Pancreas (tissue), 10 donors: Measurements from ENCODE around the gene CREBL2. TPM values are rescaled to one million over a fixed set of nuclear protein-coding genes. Genes with fewer than 3 reads are reported as not detected.
"Not testable (repeated sequence)": the region's sequence is repeated elsewhere in the genome, so short reads cannot be mapped to it uniquely, and the experiment has no call there.

ENCODE experiments used
- ATAC-seq, 4 donors: fragments of 200-7000 bp; cut with Tn5 transposase; one replicate each; pipeline versions ENCODE4 v1.8.0 to v1.9.1; 2020; ENCODE audit warnings: mild to moderate bottlenecking in 4 of 4, moderate library complexity in 4 of 4
- DNase-seq, 6 donors: peaks; one replicate each; pipeline ENCODE4 v3.0.0-alpha.2; 2020
- FAIRE-seq: peaks from 2 replicates; lab custom pipeline; 2012; peaks lifted over from hg19 to GRCh38; lab: Jason Lieb, UNC
- H3K27ac ChIP-seq, 4 donors: fragments of 200-600 bp; sonication (generic); 1 replicate in 3 of 4; 2 replicates in 1 of 4; pipeline versions ENCODE4 v1.5.0 to v1.8.0; 2020
- H3K27me3 ChIP-seq, 4 donors: fragments of 200-600 bp; one replicate each; pipeline ENCODE4 v1.8.0; 2021
- H3K36me3 ChIP-seq, 3 donors: fragments of 200-600 bp; sonication (generic) in 1 of 3; one replicate each; pipeline versions ENCODE4 v1.5.0 to v1.8.0; 2020 to 2021
- H3K4me1 ChIP-seq, 3 donors: fragments of 200-600 bp; one replicate each; pipeline ENCODE4 v1.8.0; 2021
- H3K4me3 ChIP-seq, 4 donors: fragments of 200-600 bp; sonication (generic) in 2 of 4; one replicate each; pipeline versions ENCODE4 v1.5.0 to v1.8.0; 2020 to 2021
- H3K9me3 ChIP-seq, 4 donors: fragments of 200-600 bp; one replicate each; pipeline ENCODE4 v1.8.0; 2021
- CTCF ChIP-seq, 4 donors: fragments of 200-600 bp; sonication (generic) in 3 of 4; IDR thresholded peaks; one replicate each; pipeline versions ENCODE4 v1.5.0 to v1.8.0; 2021; ENCODE audit warnings: antibody characterized with exemption in 4 of 4
- WGBS, 2 donors: extraction: QIAGEN DNeasy Blood & Tissue Kit; methylation state at CpG; one replicate each; pipeline ENCODE4 v1.1.7; 2013; 5-methylcytosine and 5-hydroxymethylcytosine counted together
- intact Hi-C, 3 donors: fragments of 100-400 bp; cut with DNase I; formaldehyde crosslinking; loops; one replicate each; pipeline versions ENCODE4 v1.11.1 to v1.14.2; 2022
- polyA plus RNA-seq, 2 donors: library from polyadenylated mRNA; stranded (reverse); fragments of 200-250 nt; gene quantifications; one replicate each; pipeline ENCODE4 v1.2.3, GENCODE V29; 2013
- total RNA-seq, 6 donors: library from RNA; stranded (reverse); fragmentation: NEBNext Ultra II Directional in 4 of 6; extraction: Animal tissue kit (Norgen Biotek cat#: 25700) in 4 of 6; gene quantifications; one replicate each; pipeline versions ENCODE4 v1.2.1 to v1.2.4, GENCODE V29; 2021 to 2023
- donor health status: healthy with polysubstance abuse.
- donor health status: DM: no; HTN: no; CAD: no; lungs with moderate emphysema.
- donor health status: DM: no; HTN: no; CAD: no.
- donor health status: control.
- donor health status: control.
- donor health status: Bipolar disorder and iron deficiency.
- donor health status: DM: yes; HTN: yes; CAD: no.
- donor health status: DM: no; HTN: no; CAD: no.
- donor health status: DM: no; HTN: no; CAD: no.
- donor health status: DM: yes; HTN: yes; CAD: no.

The CREBL2 gene
- total and polyA plus RNA-seq, 8 donors: 9.8 to 29.7 (median 16.6) TPM

GRCh38 chr12:12648951-12649650 is 37.4 kb downstream of the CREBL2 start:
- no peaks in the 10 kb centered on the region for H3K4me1 ChIP-seq
- no peak for DNase-seq
- TF ChIP-seq CTCF (IDR thresholded peaks at IDR 0.05): no peak
- peaks cover 0 to 3% (median 0%) of the 10 kb centered on the region in 4 donors for H3K9me3 ChIP-seq
- intact Hi-C loops: no loop called here
- no peak overlapping the region for H3K4me3 ChIP-seq
- no peak for FAIRE-seq
- H3K36me3 ChIP-seq: peaks cover 0 to under 1% (median 0%) of the 10 kb centered on the region in 3 donors
- H3K27ac ChIP-seq: no peak overlapping the region
- ATAC-seq: no peak
- no peaks in the 10 kb centered on the region for H3K27me3 ChIP-seq

- no peak overlapping the region for H3K4me3 ChIP-seq
- DNase-seq: no peak
- H3K27ac ChIP-seq: no peak overlapping the region
- H3K27me3 ChIP-seq: no peaks in the 10 kb centered on the region
- no peaks in the 10 kb centered on the region for H3K4me1 ChIP-seq
- TF ChIP-seq CTCF (IDR thresholded peaks at IDR 0.05): no peak
- ATAC-seq: no peak
- peaks cover 0 to 3% (median 0%) of the 10 kb centered on the region in 4 donors for H3K9me3 ChIP-seq
- FAIRE-seq: no peak
- intact Hi-C loops: no loop called here
- H3K36me3 ChIP-seq: no peaks in the 10 kb centered on the region
Measured at GRCh38 chr12:12651752-12652151, 40.1 kb downstream of the CREBL2 start.

DNA sequence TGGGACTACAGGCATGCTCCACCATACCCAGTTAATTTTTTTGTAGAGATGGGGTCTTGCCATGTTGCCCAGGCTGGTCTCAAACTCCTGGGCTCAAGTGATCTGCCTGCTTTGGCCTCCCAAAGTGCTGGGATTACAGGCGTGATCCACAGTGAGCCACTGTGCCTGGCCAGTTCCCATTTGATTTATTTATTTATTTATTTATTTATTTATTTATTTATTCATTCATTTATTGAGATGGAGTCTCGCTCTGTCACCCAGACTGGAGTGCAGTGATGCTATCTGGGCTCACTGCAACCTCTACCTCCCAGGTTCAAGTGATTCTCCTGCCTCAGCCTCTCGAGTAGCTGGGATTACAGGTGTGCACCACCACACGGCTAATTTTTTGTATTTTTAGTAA is 41.0 kb downstream of the CREBL2 start:
- intact Hi-C loops, H3K36me3 ChIP-seq, H3K4me1 ChIP-seq, H3K9me3 ChIP-seq, FAIRE-seq, ATAC-seq, H3K27me3 ChIP-seq, DNase-seq, H3K27ac ChIP-seq, H3K4me3 ChIP-seq: not testable (repeated sequence)
- WGBS, 2 donors: 92 to 93% methylated on average over 4 of the region's 4 CpGs

GRCh38 chr12:12653922-12654321 is 42.2 kb downstream of the CREBL2 start:
- intact Hi-C loops: no loop called here
- DNase-seq (no peak), ATAC-seq (no peak), FAIRE-seq (no peak)
- H3K27ac ChIP-seq: no peak overlapping the region
- H3K9me3 ChIP-seq: no peaks in the 10 kb centered on the region
- TF ChIP-seq CTCF (IDR thresholded peaks at IDR 0.05): no peak
- no peak overlapping the region for H3K4me3 ChIP-seq
- H3K36me3 ChIP-seq: no peaks in the 10 kb centered on the region
- no peaks in the 10 kb centered on the region for H3K27me3 ChIP-seq
- H3K4me1 ChIP-seq: no peaks in the 10 kb centered on the region

- Histone ChIP-seq H3K27ac (no peak overlapping the region), H3K9me3 (no peaks in the 10 kb centered on the region), H3K27me3 (no peaks in the 10 kb centered on the region), H3K4me1 (no peaks in the 10 kb centered on the region), H3K4me3 (no peak overlapping the region), H3K36me3 (no peaks in the 10 kb centered on the region)
- DNase-seq: no peak
- no peak for FAIRE-seq
- ATAC-seq: no peak
- TF ChIP-seq CTCF (IDR thresholded peaks at IDR 0.05): no peak
- 65 to 81% methylated on average over 3 of the region's 3 CpGs for WGBS, 2 donors
- intact Hi-C loops: loop anchor here in 1 of 3 donors (5.0 kb wide), 1 partner anchor 278 kb away; no protein-coding TSS in a partner anchor
Measured at GRCh38 chr12:12654691-12655460, 43.2 kb downstream of the CREBL2 start.
